HEK293 (cell line): ENCODE measurements around the gene MTMR3.

Experiments used
- CTCF ChIP-seq: fragments of 450-650 bp; formaldehyde crosslinking; IDR thresholded peaks from 2 replicates; pipeline ENCODE4 v1.5.1; 2016; ENCODE audit warnings: missing biosample characterization, missing genetic modification characterization
- ZBTB20 ChIP-seq: fragments of 450-650 bp; formaldehyde crosslinking; IDR thresholded peaks from 2 replicates; pipeline ENCODE4 v1.5.1; 2016; ENCODE audit warnings: missing biosample characterization, missing genetic modification characterization
- ZNF16 ChIP-seq: fragments of 450-650 bp; formaldehyde crosslinking; IDR thresholded peaks from 2 replicates; pipeline ENCODE4 v1.5.1; 2016; ENCODE audit warnings: low read depth, missing biosample characterization, missing genetic modification characterization

- no peak for TF ChIP-seq CTCF (tag by site-specific recombination)
- TF ChIP-seq ZNF16 (tag by site-specific recombination): no peak
- no peak for TF ChIP-seq ZBTB20 (tag by site-specific recombination)
Measured at GRCh38 chr22:29994943-29995342, 112.0 kb downstream of the MTMR3 start.
